Activated CD4-positive, alpha-beta T cell treated with anti-CD3 and anti-CD28 coated beads for 48 hours (primary cell): Measurements from ENCODE around the gene DPH1.

Experiments used
- DNase-seq: peaks from one replicate; pipeline ENCODE4 v3.0.0-alpha.2; 2020

DPH1 gene

DNA sequence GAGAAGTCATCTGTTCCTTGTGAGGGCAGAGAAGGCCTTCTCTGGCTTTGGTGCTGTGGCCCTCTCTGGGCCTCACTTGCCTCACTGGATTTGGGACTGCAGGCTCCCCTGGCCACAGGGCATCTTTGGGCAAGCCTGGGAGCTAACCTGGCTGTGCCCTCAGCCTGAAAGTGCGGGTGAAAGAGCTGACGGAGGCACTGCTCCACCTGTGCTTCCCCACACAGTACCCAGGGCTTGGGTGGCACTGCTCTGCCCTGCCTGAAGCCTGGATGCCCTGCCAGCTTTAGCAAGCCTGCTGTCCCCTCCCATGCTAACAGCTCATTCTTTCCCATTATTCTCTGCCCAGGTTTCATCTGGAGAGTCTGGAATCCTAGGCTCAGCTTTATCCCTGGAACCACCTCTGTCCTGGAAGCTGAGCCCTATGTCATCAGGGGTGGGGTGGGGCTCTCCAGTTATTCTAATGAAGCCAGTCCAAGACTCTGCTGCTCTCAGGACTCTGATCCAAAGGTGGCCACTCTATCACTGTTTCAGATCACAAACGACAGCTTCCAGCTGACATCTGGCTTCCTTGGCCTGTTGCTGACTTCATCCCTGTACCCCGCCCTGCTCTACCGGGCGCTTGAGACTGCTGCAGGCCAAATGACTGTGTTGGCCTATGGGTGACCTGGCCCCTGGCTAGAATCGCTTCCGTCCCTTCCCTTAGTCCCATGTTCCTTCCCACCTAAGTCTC is 54.2 kb downstream of the DPH1 start:
- no peak for DNase-seq

GRCh38 chr17:2084766-2085647 is 55.1 kb downstream of the DPH1 start:
- no peak for DNase-seq

GRCh38 chr17:2085648-2085949 is 55.6 kb downstream of the DPH1 start:
- DNase-seq = no peak

DNA sequence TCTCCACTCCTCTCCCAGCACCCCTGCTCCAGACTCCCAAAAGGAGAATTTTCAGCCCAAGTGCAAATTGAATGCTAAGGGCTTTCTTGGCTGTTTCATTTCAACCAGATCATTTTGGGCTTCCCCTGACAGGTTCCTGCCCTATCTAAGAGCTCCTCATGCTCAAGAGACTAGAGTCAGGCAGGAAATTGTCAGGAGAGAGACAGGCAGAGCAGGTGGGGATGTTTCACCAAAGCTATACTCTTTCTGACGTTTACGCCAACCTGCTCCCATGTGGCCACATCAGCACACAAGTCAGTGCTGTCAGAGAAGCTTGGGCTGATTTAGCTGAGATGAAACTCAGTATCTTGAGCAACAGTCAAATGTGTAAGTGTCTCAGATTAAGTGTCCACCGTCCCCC is 56.4 kb downstream of the DPH1 start:
- DNase-seq = no peak

- DNase-seq = peak; percentile 73
Observed at GRCh38 chr17:2087597-2088211, 57.8 kb downstream of the DPH1 start.

DNA sequence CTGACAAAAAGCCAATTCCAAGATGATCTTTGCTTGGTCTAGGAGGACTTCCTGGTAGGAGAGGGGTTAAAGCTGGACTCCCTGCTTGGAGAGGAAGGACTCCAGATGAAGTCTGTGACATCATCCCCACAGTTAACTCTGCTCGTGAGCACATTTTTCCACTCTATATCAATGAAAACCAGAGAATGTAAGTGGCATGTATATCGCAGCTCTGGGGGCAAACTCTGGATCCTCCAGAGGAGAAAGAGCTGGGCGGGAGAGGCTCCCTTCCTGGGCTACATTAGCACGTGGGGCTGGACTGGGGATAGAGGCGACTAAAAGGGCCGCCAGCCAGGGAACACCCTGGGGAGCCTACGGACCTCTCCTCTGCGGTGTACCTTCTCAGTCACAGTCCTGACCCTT is 59.1 kb downstream of the DPH1 start:
- no peak for DNase-seq

DNA sequence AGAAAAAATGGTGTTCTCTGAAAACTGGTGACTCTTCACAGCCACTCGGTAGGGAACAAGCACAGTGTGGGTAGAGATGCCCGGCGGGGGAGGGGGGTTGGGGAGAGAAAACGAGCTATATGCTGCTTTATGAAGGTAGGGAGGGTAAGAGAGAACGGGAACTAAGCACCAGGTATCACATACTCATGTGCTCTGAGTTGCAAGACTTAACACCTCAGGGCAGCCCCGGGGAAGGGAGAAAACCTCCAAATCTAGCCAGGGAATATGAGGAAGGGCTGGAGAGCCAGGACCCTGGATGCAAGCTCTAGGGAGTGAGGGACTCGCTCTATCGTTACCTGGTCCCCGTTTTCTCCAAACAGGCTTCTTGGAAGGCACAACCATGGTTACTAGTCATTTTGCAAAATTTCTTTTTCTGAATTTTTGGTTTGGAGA is 60.3 kb downstream of the DPH1 start:
- DNase-seq = peak; percentile 32

DNA sequence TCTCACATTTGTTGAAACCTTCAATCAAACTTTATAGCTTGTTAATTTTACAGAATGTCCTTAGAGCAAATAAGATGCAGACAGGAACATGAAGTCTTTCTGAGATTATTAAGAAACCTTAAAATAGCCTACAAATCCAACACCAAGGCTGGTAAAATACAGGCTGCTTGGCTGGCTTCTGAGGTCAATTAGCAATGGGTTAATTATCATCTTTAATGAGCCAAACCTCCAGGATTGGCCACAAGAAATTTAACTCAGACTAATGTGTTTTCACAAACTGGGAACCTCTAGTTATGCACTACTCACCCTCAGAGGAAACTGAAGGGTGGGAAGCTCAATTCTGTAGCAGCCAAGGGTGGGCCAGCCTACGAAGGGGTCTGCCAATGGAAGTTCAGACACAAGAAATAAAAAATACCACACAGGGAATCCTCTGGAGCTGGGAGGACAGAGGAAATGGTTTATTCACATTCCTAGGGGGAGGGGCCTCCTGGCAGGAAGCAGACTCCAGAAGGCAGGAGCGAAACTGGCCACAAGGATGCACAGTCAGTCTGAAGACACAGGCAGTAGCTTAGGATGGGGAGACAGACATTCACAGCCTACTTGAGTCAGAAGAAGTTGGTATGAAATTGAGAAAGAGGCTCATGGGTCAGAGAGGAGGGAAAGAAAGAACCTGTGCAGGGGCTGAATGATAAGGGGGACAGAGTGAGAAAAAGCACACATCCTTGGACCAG is 61.0 kb downstream of the DPH1 start:
- no peak for DNase-seq

GRCh38 chr17:2092253-2092652 is 62.3 kb downstream of the DPH1 start:
- DNase-seq = no peak

DNA sequence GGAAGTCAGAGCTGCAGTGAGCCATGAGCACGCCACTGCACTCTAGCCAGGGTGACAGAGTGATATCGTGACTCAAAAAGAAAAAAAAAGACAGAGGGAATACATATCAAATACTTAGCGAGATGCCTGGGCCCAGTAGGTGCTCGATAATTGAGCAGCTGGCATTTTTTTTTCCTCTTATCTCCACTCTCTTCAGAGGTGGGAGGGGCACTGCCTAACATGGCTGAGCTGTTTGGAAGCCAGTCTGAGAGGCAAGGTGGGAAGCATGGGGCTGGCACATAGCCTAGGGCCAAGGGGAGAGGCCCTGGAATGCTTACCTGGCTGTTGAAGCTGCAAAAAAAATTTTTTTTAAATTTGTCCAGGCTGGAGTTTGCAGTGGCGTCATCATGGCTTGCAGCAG is 63.4 kb downstream of the DPH1 start:
- no peak for DNase-seq
